ENCODE results near the gene RGS13.

- TF ChIP-seq, protein P1, sequence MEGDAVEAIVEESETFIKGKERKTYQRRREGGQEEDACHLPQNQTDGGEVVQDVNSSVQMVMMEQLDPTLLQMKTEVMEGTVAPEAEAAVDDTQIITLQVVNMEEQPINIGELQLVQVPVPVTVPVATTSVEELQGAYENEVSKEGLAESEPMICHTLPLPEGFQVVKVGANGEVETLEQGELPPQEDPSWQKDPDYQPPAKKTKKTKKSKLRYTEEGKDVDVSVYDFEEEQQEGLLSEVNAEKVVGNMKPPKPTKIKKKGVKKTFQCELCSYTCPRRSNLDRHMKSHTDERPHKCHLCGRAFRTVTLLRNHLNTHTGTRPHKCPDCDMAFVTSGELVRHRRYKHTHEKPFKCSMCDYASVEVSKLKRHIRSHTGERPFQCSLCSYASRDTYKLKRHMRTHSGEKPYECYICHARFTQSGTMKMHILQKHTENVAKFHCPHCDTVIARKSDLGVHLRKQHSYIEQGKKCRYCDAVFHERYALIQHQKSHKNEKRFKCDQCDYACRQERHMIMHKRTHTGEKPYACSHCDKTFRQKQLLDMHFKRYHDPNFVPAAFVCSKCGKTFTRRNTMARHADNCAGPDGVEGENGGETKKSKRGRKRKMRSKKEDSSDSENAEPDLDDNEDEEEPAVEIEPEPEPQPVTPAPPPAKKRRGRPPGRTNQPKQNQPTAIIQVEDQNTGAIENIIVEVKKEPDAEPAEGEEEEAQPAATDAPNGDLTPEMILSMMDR (IDR thresholded peaks at IDR 0.05 in 8 of 11, conservative IDR thresholded peaks at IDR 0.05 in 3 of 11), result no peak
- TF ChIP-seq POLR2A (IDR thresholded peaks at IDR 0.05) (no peak), POLR2AphosphoS5 (IDR thresholded peaks at IDR 0.05) (no peak)
These were observed 66.4 kb downstream of the RGS13 start for GRCh38 chr1:192702212-192702902.
